ENCODE measurements around the gene GSDMA.

GSDMA gene

DNA sequence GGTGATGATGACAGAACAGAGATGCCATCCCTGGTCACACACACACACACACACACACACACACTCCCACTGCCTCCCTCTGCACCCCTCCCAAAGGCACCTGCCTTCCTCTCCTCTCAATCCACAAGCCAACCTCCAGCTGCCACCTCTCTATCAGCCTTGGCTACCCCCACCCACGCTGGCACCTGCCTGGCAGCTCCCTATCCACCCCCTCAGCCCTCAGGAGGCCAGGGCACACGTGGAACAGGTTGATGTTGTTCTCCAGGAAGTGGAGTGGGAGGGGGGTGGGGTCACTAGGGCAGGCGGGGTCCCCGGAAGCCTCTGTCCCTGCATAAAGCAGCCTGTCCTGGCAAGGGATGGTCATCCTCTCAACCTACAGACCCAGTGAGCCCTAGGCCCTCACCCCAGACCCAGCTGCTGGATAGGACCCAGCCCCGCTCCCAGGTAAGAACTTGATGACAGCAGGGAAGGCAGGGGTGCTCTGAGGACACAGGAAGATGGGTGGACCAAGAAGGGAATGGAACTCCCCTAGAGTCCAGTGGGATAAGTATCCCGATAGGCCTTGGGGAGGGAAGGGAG, at the start of gene GSDMA:
GSDMA (plus strand) TSS at position 363 of the 579 bp plus-strand sequence. CDS start 2,684 bp downstream, outside the sequence.
- no peak for DNase-seq (ENCODE audit: low read depth)

- DNase-seq (ENCODE audit: low read depth) = no peak
Measured at GRCh38 chr17:39913989-39914388, 48.8 kb upstream of the GSDMA start.

DNA sequence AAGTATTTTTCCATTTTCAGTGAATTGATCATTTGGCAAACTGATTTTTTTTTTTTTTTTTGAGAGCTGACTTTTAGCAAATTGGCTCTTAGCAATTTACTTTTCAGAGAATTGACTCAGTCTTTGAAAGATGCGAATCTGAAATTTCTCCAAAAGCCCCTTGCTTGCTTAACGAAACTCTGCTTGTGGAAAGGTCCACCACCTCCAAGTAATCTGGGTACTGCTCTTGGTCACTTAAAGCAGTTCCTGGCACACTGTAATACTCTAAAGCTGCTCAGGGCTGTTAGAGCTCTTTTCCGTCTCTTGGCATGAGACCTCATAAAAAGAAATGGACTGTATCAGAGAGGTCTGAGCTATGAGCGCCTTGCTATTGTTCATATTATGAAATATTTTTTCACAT, 47.2 kb upstream of the GSDMA start:
- no peak for DNase-seq (ENCODE audit: low read depth)

DNA sequence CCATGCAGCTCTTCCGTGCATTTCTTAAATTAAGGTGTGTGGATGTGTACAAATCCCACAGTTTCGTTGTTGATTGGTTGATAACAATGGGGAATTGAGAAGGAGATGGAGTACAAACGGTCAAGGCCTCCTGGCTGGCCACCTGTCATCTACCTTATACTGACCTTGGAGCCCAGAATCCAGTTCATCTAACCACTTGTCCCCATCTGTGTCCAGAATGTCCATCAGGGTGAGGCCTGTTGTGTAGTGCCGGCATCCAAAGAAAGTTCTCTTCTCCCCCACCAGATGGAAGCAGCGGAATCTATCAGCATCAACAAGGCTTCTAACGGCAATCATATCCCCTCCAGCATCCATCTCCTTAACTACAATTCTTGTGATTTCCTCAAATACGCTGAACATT, 45.9 kb upstream of the GSDMA start:
- DNase-seq (ENCODE audit: low read depth) = no peak

DNA sequence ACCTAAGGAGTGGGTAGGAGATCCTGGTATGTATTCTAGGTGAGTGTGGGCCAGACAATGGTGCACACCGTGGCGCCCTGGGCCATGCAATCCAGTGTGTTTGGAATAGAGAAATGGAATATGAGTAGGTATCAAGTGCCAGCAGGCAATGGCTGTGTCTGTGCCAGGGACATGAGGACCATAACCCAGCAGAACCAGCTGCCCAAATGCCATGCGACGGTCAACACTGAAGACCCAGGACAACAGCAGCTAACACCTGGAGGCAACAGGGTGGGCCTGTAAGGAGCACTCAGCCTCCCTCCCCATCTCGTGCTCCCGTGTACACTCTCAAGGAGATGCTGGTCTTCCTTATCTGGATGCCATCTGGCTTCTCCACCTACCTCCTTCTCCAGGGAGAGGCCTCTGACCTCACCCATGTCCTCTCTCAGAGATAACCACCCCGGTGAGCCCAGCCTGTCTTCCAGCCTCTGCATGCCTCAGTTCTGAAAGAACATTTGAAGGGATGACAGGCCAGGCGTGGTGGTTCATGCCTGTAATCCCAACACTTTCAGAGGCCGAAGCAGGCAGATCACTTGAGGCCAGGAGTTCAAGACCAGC, 43.6 kb upstream of the GSDMA start:
- no peak for DNase-seq (ENCODE audit: low read depth)

DNA sequence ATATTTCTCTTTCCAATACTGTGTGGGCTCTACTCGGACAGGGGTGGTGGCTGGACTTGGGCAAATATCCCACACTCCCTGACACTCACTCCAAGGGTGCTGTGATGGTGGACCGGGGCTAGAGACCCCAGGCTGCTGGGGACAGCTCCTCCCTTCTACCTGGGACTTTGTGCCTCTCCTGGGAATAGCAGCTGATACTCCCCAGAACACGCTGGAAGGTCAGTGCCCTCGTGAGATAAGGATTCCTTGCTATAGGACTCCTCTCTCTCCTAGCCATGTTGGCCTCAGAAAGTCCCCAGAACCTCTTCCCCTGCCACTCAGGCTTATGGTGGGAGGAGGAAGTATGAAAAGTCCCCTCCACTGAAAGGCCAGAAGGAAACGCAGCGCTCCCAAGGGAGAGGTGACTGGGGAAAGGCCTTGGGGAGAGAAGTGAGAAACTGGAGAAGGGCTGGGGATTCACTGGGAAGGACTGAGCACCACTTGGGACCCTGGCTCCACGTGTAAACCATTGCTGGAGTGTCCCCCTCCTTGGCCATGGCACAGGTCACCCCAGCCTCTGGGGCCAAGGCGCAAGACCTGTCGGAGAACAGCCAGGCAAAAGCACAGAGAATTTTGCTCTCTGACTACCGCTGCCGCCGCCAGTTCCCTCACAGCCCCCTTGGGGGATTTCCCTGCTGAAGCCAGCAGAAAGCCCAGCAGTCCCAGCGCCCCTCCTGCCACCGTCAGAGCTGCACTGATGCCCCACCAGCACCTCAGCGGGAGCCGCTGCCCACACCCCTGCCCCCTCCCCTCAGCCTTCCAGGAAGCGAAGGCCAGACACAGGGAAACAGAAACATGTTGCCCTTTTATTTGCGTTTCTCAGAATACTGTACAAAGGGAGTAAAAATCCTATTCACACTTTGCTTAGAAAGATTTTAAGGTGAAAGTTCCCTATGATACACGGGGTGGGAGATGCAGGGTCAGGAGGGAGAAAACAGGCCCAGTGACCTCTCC, 42.3 kb upstream of the GSDMA start:
- peak; percentile 26 for DNase-seq (ENCODE audit: low read depth)

- no peak for DNase-seq (ENCODE audit: low read depth)
Measured at GRCh38 chr17:39921323-39921722, 41.5 kb upstream of the GSDMA start.

DNA sequence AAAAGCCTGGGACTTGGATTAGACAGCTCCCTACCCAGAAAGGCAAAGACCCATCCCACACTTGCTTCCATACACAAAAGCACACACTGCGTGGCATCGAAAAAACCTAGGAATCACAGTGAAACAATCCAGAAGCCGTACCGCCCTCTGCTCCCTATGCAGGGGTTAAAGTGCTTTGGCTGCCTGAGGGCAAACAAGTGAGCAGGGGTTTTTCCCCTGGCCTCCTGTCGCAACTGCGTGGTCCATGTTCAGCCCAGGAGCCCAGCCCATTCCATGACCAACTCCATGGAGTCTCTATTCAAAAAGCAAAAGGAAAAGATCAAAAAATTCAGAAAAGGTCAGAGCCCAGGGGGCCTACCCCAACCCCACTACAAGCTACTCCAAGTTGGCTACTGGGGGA, 40.8 kb upstream of the GSDMA start:
- DNase-seq (ENCODE audit: low read depth) = no peak

GRCh38 chr17:39923230-39923629, 39.6 kb upstream of the GSDMA start:
- DNase-seq (ENCODE audit: low read depth) = no peak

- DNase-seq (ENCODE audit: low read depth) = no peak
Measured at GRCh38 chr17:39923836-39924690, 38.7 kb upstream of the GSDMA start.

- DNase-seq (ENCODE audit: low read depth) = no peak
Measured at GRCh38 chr17:39924691-39925055, 38.1 kb upstream of the GSDMA start.

DNA sequence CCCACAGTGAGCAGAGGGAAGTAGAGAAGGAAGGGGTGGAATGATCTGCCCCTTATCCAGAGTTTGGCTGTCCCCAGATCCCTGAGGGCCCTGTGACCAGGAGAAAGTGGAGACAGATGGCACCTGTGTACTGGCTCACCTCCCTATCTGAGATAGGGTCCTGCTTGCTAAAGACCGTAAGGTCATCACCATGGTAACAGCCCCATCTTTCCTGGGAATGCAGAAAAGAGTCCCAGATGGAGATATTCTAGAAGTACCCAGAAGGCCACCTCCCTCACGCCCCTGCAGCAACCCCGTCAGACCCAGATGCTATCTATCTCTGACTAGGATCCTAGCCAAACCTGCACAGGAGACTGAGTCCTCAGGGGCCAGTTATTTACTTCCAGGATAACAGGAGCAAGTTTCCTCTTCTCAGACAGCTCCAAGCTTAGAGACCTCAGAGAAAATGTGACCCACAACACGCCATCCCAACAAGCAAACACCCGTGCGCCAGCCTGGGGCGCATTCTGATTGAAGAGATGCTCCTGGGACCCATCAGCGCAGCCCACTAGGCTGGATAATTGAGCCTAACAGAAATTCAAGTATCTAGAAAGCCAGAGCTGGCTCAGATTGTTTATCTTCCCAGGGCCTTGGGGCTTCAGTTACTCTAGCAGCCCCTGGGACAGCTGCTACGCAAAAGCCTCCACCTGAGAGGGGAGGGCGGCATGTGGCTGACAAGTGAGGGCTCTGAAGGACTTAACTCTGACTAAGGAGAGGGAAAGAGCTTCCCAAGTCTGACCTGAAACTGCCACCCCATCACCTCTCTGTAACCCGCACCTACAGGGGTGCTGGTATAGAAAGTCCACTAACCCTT, 37.3 kb upstream of the GSDMA start:
- no peak for DNase-seq (ENCODE audit: low read depth)

- no peak for DNase-seq (ENCODE audit: low read depth)
Measured at GRCh38 chr17:39926135-39926587, 36.6 kb upstream of the GSDMA start.

DNA sequence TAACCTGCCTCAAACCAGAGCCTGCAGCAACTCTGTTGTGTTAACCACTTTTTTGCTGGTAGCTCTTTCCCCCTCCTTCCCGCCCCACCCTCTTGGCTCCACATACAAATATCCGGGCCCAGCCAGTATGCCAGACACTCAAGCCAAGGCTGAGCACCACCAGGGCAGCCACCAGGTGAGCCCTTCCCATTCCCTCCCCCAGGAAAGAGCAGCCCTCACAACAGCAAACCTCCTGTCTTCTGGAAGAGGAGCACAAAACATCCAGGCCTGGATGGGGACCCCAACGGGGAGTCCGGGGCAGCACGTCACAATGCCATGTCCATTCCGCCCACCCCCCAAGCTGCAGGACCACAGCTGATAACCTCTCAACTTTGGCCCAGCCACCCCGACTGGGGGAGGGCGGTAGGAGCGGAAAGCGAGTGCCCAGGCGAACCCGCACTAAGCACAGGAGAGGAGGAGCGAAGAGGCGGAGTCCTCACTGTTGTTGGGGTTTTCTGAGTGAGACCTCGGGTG, 36.2 kb upstream of the GSDMA start:
- DNase-seq (ENCODE audit: low read depth) = peak; percentile 23

DNA sequence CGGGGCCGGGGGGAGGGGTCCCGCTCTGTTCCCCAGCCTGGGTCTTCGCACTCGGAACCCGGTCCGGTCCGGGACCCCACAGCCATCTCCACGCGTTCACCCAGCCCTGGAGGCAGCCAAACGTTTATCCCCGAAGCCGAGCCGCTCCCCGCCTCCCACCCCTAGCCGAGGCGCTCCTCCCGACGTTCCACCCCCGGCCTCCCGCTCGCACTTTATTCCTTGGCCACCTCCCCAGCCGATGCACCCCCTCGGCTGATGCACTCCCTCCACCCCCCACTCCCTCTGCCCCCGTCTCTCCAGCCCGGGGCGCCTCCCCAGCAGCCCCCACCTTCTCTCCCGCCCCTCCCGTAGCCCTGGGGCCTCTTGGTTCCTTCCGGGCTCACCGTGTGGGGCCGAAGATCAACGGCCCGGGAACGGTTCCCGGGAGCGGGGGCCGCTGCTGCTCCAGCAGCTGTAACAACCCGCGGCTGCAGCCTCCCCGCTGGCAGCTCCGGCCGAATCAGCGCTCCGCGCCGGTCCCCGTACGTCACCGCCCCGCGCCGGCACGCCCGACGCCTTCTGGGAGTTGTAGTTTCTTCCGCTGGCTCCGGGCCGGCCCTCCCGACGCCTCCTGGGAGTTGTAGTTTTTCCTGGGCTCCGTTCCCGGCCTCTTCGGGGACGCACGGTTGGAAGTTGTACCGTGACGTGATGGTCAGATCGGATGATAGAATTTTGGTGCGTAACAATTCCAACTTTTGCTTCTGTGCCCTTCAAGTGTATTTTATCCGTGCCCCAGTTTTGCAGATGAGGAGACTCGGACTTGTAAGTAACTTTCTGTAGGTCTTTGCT, 35.5 kb upstream of the GSDMA start, which contains the start of the genes LRRC3C and ORMDL3:
LRRC3C (plus strand) TSS at position 632 of the 828 bp plus-strand sequence. CDS start 13,792 bp downstream, outside the sequence.
ORMDL3 (minus strand) TSS at position 501 of the 828 bp plus-strand sequence. CDS start 3,398 bp downstream, outside the sequence.
- DNase-seq (ENCODE audit: low read depth) = peak; percentile 85

- DNase-seq (ENCODE audit: low read depth) = no peak
Measured at GRCh38 chr17:39927929-39928857, 34.6 kb upstream of the GSDMA start.

DNA sequence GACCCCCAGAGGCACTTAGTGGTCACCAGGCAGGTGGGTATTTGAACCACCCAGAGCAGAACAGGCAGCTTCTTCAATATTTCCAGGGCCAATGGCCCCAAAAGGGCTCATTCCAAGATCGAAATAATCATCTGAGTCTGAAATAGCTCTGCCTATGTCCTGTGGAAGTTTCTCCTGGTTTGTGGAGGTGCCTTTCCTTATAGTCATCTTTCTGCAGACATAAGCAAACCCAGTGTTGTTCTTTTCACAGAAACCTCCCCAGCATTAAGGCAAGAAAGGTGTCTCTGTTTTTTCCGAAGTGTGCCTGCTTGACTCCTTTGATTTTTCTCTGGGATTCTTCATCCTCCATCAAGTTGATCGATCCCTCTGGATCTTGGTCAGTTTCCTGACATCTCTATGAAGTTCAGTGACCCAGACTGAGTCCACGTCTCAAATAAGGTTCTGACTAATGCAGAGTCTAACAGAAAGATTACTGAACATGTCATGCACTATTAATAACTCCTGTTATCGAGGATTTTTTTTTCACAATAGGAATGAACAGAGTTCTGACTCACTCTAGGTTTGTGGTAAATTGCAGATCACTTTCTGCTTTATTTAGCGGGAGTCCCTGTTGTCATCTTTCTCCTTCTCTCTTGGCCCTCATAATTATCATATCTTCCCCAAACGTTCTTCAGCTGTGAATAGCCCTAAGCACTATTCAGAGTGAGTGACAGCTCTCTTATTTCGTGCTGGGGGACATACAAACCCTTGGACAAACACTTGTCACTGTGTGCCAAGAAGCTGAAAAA, 33.8 kb upstream of the GSDMA start:
- no peak for DNase-seq (ENCODE audit: low read depth)

Measured in stimulated activated CD8-positive, alpha-beta memory T cell treated with anti-CD3 and anti-CD28 coated beads, Interleukin-12 subunit alpha, Interleukin-12 subunit beta, amount 100 ng/mL, for 4 hours (primary cell).